Stimulated activated CD8-positive, alpha-beta memory T cell treated with anti-CD3 and anti-CD28 coated beads, Interleukin-4, amount 100 ng/mL, for 24 hours (primary cell): ENCODE measurements around the gene CD40.

Source experiments
- DNase-seq: peaks from one replicate; pipeline ENCODE4 v3.0.0-alpha.2; 2020; ENCODE audit warnings: low read depth

CD40 gene

GRCh38 chr20:46148313-46149208, 30.4 kb downstream of the CD40 start:
- no peak for DNase-seq

GRCh38 chr20:46150943-46151342, 32.8 kb downstream of the CD40 start:
- DNase-seq = no peak

GRCh38 chr20:46151936-46152335, 33.8 kb downstream of the CD40 start:
- peak; percentile 7 for DNase-seq

GRCh38 chr20:46152824-46153586, 34.9 kb downstream of the CD40 start:
- no peak for DNase-seq

- no peak for DNase-seq
Observed at GRCh38 chr20:46154305-46154704, 36.2 kb downstream of the CD40 start.

GRCh38 chr20:46154796-46155195, 36.7 kb downstream of the CD40 start:
- DNase-seq = no peak

GRCh38 chr20:46156065-46156464, 38.0 kb downstream of the CD40 start:
- DNase-seq = no peak

- DNase-seq = no peak
Observed at GRCh38 chr20:46157076-46157592, 39.0 kb downstream of the CD40 start.

- no peak for DNase-seq
Observed at GRCh38 chr20:46157625-46158024, 39.5 kb downstream of the CD40 start.

- no peak for DNase-seq
Observed at GRCh38 chr20:46158476-46158987, 40.4 kb downstream of the CD40 start.

- no peak for DNase-seq
Observed at GRCh38 chr20:46159101-46159897, 41.2 kb downstream of the CD40 start.

GRCh38 chr20:46160661-46161060, 42.5 kb downstream of the CD40 start:
- DNase-seq = no peak

- no peak for DNase-seq
Observed at GRCh38 chr20:46161921-46162320, 43.8 kb downstream of the CD40 start.

- no peak for DNase-seq
Observed at GRCh38 chr20:46164254-46164653, 46.1 kb downstream of the CD40 start.

GRCh38 chr20:46167080-46167479, 49.0 kb downstream of the CD40 start:
- no peak for DNase-seq

GRCh38 chr20:46168438-46168837, 50.3 kb downstream of the CD40 start:
- DNase-seq = no peak

- DNase-seq = no peak
Observed at GRCh38 chr20:46169245-46170171, 51.4 kb downstream of the CD40 start.

- DNase-seq = no peak
Observed at GRCh38 chr20:46171476-46171875, 53.4 kb downstream of the CD40 start.

- DNase-seq = no peak
Observed at GRCh38 chr20:46171909-46172308, 53.8 kb downstream of the CD40 start.

- no peak for DNase-seq
Observed at GRCh38 chr20:46172455-46172854, 54.3 kb downstream of the CD40 start.
